Stimulated activated CD8-positive, alpha-beta memory T cell treated with anti-CD3 and anti-CD28 coated beads, Interleukin-12 subunit alpha, Interleukin-12 subunit beta, amount 100 ng/mL, for 4 hours (primary cell): ENCODE results near the gene REEP1.

Experiments
- DNase-seq: peaks from one replicate; pipeline ENCODE4 v3.0.0-alpha.2; 2020; ENCODE audit warnings: low read depth

Gene REEP1

GRCh38 chr2:86195808-86196387 is 141.5 kb downstream of the REEP1 start:
- DNase-seq: no peak

- peak; percentile 82 for DNase-seq
Measured at GRCh38 chr2:86195055-86195807, 142.2 kb downstream of the REEP1 start, which contains the start of gene IMMT. Gene IMMT (minus strand): TSS chr2:86195462. CDS start chr2:86195382, 80 bp downstream.

GRCh38 chr2:86194751-86195054 is 142.7 kb downstream of the REEP1 start:
- no peak for DNase-seq

GRCh38 chr2:86193901-86194567 is 143.4 kb downstream of the REEP1 start:
- no peak for DNase-seq

GRCh38 chr2:86189782-86190416 is 147.5 kb downstream of the REEP1 start:
- no peak for DNase-seq

GRCh38 chr2:86186431-86186830 is 151.0 kb downstream of the REEP1 start:
- DNase-seq: no peak

- no peak for DNase-seq
Measured at GRCh38 chr2:86185517-86186212, 151.8 kb downstream of the REEP1 start.

GRCh38 chr2:86176597-86176996 is 160.8 kb downstream of the REEP1 start:
- DNase-seq: no peak

- no peak for DNase-seq
Measured at GRCh38 chr2:86175828-86176227, 161.6 kb downstream of the REEP1 start.

GRCh38 chr2:86174445-86174844 is 163.0 kb downstream of the REEP1 start:
- no peak for DNase-seq

- no peak for DNase-seq
Measured at GRCh38 chr2:86172610-86173009, 164.8 kb downstream of the REEP1 start.

- no peak for DNase-seq
Measured at GRCh38 chr2:86171295-86171694, 166.1 kb downstream of the REEP1 start.

GRCh38 chr2:86170449-86170848 is 167.0 kb downstream of the REEP1 start:
- no peak for DNase-seq
